Measurements from ENCODE around the gene FLNC. TPM values are rescaled to one million over a fixed set of nuclear protein-coding genes. Genes with fewer than 3 reads are reported as not detected.

FLNC gene
- total RNA-seq, 1 experiment from 2014 or later = 8.0 TPM

DNA sequence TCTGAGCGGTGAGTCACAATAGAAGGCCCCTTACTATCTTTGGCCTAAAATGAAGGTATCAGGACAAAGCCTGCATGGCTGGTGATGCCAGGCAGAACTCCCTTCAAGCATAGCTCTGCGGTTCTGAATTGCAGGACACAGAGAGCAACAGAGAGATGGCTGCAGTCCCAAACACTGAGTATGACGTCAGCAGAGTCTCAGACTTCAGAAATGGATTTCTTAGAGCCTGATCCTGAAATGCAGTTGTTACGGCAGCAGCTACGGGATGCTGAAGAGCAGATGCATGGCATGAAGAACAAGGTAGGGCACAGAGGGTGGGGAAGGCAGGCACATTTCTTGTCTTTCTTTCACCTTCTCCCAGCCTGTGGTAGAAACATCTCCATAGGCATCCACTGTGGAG lies 25.0 kb upstream of the FLNC start (continued):
- TF ChIP-seq, protein P1, sequence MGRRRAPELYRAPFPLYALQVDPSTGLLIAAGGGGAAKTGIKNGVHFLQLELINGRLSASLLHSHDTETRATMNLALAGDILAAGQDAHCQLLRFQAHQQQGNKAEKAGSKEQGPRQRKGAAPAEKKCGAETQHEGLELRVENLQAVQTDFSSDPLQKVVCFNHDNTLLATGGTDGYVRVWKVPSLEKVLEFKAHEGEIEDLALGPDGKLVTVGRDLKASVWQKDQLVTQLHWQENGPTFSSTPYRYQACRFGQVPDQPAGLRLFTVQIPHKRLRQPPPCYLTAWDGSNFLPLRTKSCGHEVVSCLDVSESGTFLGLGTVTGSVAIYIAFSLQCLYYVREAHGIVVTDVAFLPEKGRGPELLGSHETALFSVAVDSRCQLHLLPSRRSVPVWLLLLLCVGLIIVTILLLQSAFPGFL (CRISPR knock-in tag; IDR thresholded peaks at IDR 0.05; ENCODE audit: borderline replicate concordance) = no peak
- TF ChIP-seq JUN (CRISPR knock-in tag; IDR thresholded peaks at IDR 0.05) = no peak
- TF ChIP-seq, protein P2, sequence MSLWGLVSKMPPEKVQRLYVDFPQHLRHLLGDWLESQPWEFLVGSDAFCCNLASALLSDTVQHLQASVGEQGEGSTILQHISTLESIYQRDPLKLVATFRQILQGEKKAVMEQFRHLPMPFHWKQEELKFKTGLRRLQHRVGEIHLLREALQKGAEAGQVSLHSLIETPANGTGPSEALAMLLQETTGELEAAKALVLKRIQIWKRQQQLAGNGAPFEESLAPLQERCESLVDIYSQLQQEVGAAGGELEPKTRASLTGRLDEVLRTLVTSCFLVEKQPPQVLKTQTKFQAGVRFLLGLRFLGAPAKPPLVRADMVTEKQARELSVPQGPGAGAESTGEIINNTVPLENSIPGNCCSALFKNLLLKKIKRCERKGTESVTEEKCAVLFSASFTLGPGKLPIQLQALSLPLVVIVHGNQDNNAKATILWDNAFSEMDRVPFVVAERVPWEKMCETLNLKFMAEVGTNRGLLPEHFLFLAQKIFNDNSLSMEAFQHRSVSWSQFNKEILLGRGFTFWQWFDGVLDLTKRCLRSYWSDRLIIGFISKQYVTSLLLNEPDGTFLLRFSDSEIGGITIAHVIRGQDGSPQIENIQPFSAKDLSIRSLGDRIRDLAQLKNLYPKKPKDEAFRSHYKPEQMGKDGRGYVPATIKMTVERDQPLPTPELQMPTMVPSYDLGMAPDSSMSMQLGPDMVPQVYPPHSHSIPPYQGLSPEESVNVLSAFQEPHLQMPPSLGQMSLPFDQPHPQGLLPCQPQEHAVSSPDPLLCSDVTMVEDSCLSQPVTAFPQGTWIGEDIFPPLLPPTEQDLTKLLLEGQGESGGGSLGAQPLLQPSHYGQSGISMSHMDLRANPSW (CRISPR knock-in tag; conservative IDR thresholded peaks at IDR 0.05; ENCODE audit: low read depth) = no peak
- TF ChIP-seq ETV6 (CRISPR knock-in tag; IDR thresholded peaks at IDR 0.05) = no peak
- TF ChIP-seq, protein P3, sequence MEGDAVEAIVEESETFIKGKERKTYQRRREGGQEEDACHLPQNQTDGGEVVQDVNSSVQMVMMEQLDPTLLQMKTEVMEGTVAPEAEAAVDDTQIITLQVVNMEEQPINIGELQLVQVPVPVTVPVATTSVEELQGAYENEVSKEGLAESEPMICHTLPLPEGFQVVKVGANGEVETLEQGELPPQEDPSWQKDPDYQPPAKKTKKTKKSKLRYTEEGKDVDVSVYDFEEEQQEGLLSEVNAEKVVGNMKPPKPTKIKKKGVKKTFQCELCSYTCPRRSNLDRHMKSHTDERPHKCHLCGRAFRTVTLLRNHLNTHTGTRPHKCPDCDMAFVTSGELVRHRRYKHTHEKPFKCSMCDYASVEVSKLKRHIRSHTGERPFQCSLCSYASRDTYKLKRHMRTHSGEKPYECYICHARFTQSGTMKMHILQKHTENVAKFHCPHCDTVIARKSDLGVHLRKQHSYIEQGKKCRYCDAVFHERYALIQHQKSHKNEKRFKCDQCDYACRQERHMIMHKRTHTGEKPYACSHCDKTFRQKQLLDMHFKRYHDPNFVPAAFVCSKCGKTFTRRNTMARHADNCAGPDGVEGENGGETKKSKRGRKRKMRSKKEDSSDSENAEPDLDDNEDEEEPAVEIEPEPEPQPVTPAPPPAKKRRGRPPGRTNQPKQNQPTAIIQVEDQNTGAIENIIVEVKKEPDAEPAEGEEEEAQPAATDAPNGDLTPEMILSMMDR (IDR thresholded peaks at IDR 0.05) = no peak
- TF ChIP-seq NFE2L1 (CRISPR knock-in tag; IDR thresholded peaks at IDR 0.05) = no peak

DNA sequence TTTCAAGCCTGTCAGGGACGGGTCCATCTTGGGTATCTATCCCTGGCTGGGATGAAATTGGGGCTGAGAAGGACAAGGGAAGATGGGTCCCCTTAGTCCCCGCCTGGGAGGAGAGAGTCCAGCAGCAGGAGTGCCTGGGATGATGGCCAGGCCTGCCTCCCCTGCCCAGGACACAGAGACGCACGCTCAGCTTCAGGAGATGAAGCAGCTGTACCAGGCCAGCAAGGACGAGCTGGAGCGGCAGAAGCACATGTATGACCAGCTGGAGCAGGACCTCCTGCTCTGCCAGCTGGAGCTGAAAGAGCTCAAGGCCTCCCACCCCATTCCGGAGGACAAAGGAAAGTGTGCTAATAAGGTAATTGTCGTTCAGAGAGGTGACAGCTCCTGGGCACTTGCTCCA lies 23.0 kb upstream of the FLNC start:
- no peak for ATAC-seq
- no peaks in the 10 kb centered on the region for H3K27me3 Mint-ChIP-seq (ENCODE audit: low read depth)
- H3K4me1 Mint-ChIP-seq = peaks cover 8% of the 10 kb centered on the region
- H3K36me3 Mint-ChIP-seq = peaks cover 32% of the 10 kb centered on the region
- DNase-seq (ENCODE audit: low spot score) = no peak
- no peak for TF ChIP-seq CBFB (CRISPR knock-in tag; IDR thresholded peaks at IDR 0.05; ENCODE audit: low read depth)
- no peak for TF ChIP-seq PRRX2 (CRISPR knock-in tag; IDR thresholded peaks at IDR 0.05)
- no peak for TF ChIP-seq IRF2 (CRISPR knock-in tag; IDR thresholded peaks at IDR 0.05; ENCODE audit: borderline replicate concordance, low read depth)
- no peak for TF ChIP-seq SMAD4 (CRISPR knock-in tag; IDR thresholded peaks at IDR 0.05)
- no peak for TF ChIP-seq SMAD3 (CRISPR knock-in tag; IDR thresholded peaks at IDR 0.05; ENCODE audit: borderline replicate concordance)
- H3K9me3 Mint-ChIP-seq = no peaks in the 10 kb centered on the region
- ChIA-PET CTCF (interaction anchor here (1.2 kb wide), 1 partner anchor 198 kb away, joined by 4 read pairs; no protein-coding TSS in a partner anchor), POLR2A (no interaction called here)
- H3K4me3 Mint-ChIP-seq = no peak overlapping the region
- no peak overlapping the region for H3K27ac Mint-ChIP-seq

DNA sequence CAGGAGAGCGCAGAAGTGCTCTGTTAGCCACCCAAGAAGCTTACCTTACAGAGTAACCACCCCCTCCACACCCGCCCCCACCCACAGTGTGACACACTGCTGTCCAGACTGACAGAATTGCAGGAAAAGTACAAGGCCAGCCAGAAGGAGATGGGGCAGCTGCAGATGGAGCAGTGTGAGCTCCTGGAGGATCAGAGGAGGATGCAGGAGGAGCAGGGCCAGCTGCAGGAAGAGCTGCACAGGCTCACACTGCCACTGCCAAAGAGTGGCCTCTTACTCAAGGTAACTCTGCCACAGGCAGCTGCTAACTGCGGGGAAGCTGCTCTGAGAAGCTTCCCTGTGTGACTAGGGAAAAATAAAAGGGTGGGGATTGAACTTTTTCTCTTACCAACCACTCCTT lies 20.8 kb upstream of the FLNC start:
- Mint-ChIP-seq H3K27ac (no peak overlapping the region), H3K4me1 (peaks cover 4% of the 10 kb centered on the region; the same call in 1 of the 2 replicates), H3K4me3 (no peak overlapping the region), H3K36me3 (peaks cover 32% of the 10 kb centered on the region), H3K27me3 (ENCODE audit: low read depth) (no peaks in the 10 kb centered on the region), H3K9me3 (no peaks in the 10 kb centered on the region)
- DNase-seq (ENCODE audit: low spot score) = no peak
- ATAC-seq = no peak
- CTCF ChIA-PET = interaction anchor here (0.7 kb wide), 2 partner anchors 33 to 71 kb away, joined by 3 read pairs; no protein-coding TSS in a partner anchor
- POLR2A ChIA-PET = no interaction called here
- TF ChIP-seq, protein P4, sequence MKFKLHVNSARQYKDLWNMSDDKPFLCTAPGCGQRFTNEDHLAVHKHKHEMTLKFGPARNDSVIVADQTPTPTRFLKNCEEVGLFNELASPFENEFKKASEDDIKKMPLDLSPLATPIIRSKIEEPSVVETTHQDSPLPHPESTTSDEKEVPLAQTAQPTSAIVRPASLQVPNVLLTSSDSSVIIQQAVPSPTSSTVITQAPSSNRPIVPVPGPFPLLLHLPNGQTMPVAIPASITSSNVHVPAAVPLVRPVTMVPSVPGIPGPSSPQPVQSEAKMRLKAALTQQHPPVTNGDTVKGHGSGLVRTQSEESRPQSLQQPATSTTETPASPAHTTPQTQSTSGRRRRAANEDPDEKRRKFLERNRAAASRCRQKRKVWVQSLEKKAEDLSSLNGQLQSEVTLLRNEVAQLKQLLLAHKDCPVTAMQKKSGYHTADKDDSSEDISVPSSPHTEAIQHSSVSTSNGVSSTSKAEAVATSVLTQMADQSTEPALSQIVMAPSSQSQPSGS (CRISPR knock-in tag; IDR thresholded peaks at IDR 0.05; ENCODE audit: borderline replicate concordance, low read depth) = no peak
- TF ChIP-seq ELF4 (CRISPR knock-in tag; IDR thresholded peaks at IDR 0.05; ENCODE audit: low read depth) (no peak), SP1 (CRISPR knock-in tag; conservative IDR thresholded peaks at IDR 0.05) (no peak), FOXK1 (CRISPR knock-in tag; IDR thresholded peaks at IDR 0.05) (no peak), TP53 (CRISPR knock-in tag; IDR thresholded peaks at IDR 0.05) (no peak)
- TF ChIP-seq, protein P5, sequence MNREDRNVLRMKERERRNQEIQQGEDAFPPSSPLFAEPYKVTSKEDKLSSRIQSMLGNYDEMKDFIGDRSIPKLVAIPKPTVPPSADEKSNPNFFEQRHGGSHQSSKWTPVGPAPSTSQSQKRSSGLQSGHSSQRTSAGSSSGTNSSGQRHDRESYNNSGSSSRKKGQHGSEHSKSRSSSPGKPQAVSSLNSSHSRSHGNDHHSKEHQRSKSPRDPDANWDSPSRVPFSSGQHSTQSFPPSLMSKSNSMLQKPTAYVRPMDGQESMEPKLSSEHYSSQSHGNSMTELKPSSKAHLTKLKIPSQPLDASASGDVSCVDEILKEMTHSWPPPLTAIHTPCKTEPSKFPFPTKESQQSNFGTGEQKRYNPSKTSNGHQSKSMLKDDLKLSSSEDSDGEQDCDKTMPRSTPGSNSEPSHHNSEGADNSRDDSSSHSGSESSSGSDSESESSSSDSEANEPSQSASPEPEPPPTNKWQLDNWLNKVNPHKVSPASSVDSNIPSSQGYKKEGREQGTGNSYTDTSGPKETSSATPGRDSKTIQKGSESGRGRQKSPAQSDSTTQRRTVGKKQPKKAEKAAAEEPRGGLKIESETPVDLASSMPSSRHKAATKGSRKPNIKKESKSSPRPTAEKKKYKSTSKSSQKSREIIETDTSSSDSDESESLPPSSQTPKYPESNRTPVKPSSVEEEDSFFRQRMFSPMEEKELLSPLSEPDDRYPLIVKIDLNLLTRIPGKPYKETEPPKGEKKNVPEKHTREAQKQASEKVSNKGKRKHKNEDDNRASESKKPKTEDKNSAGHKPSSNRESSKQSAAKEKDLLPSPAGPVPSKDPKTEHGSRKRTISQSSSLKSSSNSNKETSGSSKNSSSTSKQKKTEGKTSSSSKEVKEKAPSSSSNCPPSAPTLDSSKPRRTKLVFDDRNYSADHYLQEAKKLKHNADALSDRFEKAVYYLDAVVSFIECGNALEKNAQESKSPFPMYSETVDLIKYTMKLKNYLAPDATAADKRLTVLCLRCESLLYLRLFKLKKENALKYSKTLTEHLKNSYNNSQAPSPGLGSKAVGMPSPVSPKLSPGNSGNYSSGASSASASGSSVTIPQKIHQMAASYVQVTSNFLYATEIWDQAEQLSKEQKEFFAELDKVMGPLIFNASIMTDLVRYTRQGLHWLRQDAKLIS (CRISPR knock-in tag; IDR thresholded peaks at IDR 0.05; ENCODE audit: borderline replicate concordance) = no peak
- TF ChIP-seq, protein P6, sequence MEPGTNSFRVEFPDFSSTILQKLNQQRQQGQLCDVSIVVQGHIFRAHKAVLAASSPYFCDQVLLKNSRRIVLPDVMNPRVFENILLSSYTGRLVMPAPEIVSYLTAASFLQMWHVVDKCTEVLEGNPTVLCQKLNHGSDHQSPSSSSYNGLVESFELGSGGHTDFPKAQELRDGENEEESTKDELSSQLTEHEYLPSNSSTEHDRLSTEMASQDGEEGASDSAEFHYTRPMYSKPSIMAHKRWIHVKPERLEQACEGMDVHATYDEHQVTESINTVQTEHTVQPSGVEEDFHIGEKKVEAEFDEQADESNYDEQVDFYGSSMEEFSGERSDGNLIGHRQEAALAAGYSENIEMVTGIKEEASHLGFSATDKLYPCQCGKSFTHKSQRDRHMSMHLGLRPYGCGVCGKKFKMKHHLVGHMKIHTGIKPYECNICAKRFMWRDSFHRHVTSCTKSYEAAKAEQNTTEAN (CRISPR knock-in tag; IDR thresholded peaks at IDR 0.05) = no peak
- TF ChIP-seq, protein P7, sequence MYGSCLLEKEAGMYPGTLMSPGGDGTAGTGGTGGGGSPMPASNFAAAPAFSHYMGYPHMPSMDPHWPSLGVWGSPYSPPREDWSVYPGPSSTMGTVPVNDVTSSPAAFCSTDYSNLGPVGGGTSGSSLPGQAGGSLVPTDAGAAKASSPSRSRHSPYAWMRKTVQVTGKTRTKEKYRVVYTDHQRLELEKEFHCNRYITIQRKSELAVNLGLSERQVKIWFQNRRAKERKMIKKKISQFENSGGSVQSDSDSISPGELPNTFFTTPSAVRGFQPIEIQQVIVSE (CRISPR knock-in tag; IDR thresholded peaks at IDR 0.05; ENCODE audit: borderline replicate concordance) = no peak
- TF ChIP-seq, protein P8, sequence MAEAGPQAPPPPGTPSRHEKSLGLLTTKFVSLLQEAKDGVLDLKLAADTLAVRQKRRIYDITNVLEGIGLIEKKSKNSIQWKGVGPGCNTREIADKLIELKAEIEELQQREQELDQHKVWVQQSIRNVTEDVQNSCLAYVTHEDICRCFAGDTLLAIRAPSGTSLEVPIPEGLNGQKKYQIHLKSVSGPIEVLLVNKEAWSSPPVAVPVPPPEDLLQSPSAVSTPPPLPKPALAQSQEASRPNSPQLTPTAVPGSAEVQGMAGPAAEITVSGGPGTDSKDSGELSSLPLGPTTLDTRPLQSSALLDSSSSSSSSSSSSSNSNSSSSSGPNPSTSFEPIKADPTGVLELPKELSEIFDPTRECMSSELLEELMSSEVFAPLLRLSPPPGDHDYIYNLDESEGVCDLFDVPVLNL (CRISPR knock-in tag; IDR thresholded peaks at IDR 0.05; ENCODE audit: borderline replicate concordance, low read depth) = no peak

All from WTC11 (cell line).